GM23338 (cell line): ENCODE data around the gene RGCC. TPM values are rescaled to one million over a fixed set of nuclear protein-coding genes. Genes with fewer than 3 reads are reported as not detected.

Source experiments
- ATAC-seq: fragments of 200-7000 bp; cut with Tn5 transposase; 3 replicates; pipeline ENCODE4 v1.9.1; 2020
- DNase-seq: peaks from one replicate; pipeline ENCODE4 v3.0.0-alpha.2; 2015; ENCODE audit warnings: low spot score
- H2AFZ ChIP-seq: fragments of 200-600 bp; sonication (generic); 2 replicates; pipeline ENCODE4 v1.8.0; 2016; ENCODE audit warnings: antibody characterized with exemption, mild to moderate bottlenecking, moderate library complexity
- H3F3A ChIP-seq: fragments of 200-600 bp; sonication (generic); replicated peaks from 2 replicates; pipeline ENCODE4 v1.8.0; 2017; ENCODE audit warnings: antibody characterized with exemption, mixed run types, low read depth
- H3K27ac ChIP-seq: fragments of 200-600 bp; sonication (generic); 2 replicates; pipeline ENCODE4 v1.6.1; 2016; ENCODE audit warnings: low read depth
- H3K27me3 ChIP-seq: fragments of 200-600 bp; sonication (generic); 2 replicates; pipeline ENCODE4 v1.8.0; 2016; ENCODE audit warnings: mild to moderate bottlenecking, mixed run types, moderate library complexity; ENCODE audit not compliant: insufficient read depth
- H3K36me3 ChIP-seq: fragments of 200-600 bp; sonication (generic); 2 replicates; pipeline ENCODE4 v1.8.0; 2016; ENCODE audit warnings: mild to moderate bottlenecking; ENCODE audit not compliant: insufficient read depth
- H3K4me1 ChIP-seq: fragments of 200-600 bp; sonication (generic); 2 replicates; pipeline ENCODE4 v1.8.0; 2016; ENCODE audit warnings: mild to moderate bottlenecking, moderate library complexity; ENCODE audit not compliant: insufficient read depth
- H3K4me2 ChIP-seq: fragments of 200-600 bp; sonication (generic); 2 replicates; pipeline ENCODE4 v1.7.1; 2017; ENCODE audit warnings: mixed run types
- H3K4me3 ChIP-seq: fragments of 200-600 bp; sonication (generic); 2 replicates; pipeline ENCODE4 v1.6.1; 2016; ENCODE audit warnings: mixed run types
- H3K79me2 ChIP-seq: fragments of 200-600 bp; sonication (generic); replicated peaks from 2 replicates; pipeline ENCODE4 v1.8.0; 2017; ENCODE audit warnings: mild to moderate bottlenecking; ENCODE audit not compliant: insufficient read depth
- H3K9me2 ChIP-seq: fragments of 200-600 bp; sonication (generic); 2 replicates; pipeline ENCODE4 v1.8.0; 2017; ENCODE audit not compliant: insufficient read depth
- H4K20me1 ChIP-seq: fragments of 200-600 bp; sonication (generic); replicated peaks from 2 replicates; pipeline ENCODE4 v1.8.0; 2017; ENCODE audit warnings: mild to moderate bottlenecking; ENCODE audit not compliant: insufficient read depth
- H3K27ac Mint-ChIP-seq: 2 replicates; pipeline ENCODE4 v1.8.0; 2020; ENCODE audit warnings: inconsistent platforms, mild to moderate bottlenecking, moderate library complexity, mixed read lengths
- H3K27me3 Mint-ChIP-seq: 3 replicates; pipeline ENCODE4 v1.8.0; 2022; ENCODE audit warnings: low read depth, mild to moderate bottlenecking, moderate library complexity, mixed read lengths, inconsistent platforms; ENCODE audit not compliant: insufficient read depth, poor library complexity
- H3K36me3 Mint-ChIP-seq: 3 replicates; pipeline ENCODE4 v1.8.0; 2021; ENCODE audit warnings: low read depth, mild to moderate bottlenecking, inconsistent platforms, moderate library complexity, mixed read lengths
- H3K4me1 Mint-ChIP-seq: 3 replicates; pipeline ENCODE4 v1.8.0; 2020; ENCODE audit warnings: mild to moderate bottlenecking, inconsistent platforms, mixed read lengths
- H3K4me3 Mint-ChIP-seq: 3 replicates; pipeline ENCODE4 v1.8.0; 2021; ENCODE audit warnings: moderate library complexity, mild to moderate bottlenecking, inconsistent platforms, mixed read lengths
- H3K9me3 Mint-ChIP-seq: 3 replicates; pipeline ENCODE4 v1.8.0; 2020; ENCODE audit warnings: moderate library complexity, mild to moderate bottlenecking, inconsistent platforms, mixed read lengths
- CREB1 ChIP-seq: fragments of 250-450 bp; sonication (Bioruptor Pico); IDR thresholded peaks from 2 replicates; pipeline ENCODE4 v1.5.0; 2020; ENCODE audit warnings: low read depth, mild to moderate bottlenecking, moderate library complexity
- EZH2 ChIP-seq: fragments of 200-600 bp; sonication (generic); IDR thresholded peaks from one replicate; pipeline ENCODE4 v1.8.0; 2017; ENCODE audit warnings: antibody characterized with exemption, mild to moderate bottlenecking, low read depth; ENCODE audit not compliant: unreplicated experiment
- EZH2phosphoT487 ChIP-seq: fragments of 200-600 bp; sonication (generic); IDR thresholded peaks from one replicate; pipeline ENCODE4 v1.8.1; 2018; ENCODE audit warnings: antibody characterized with exemption; ENCODE audit not compliant: unreplicated experiment
- JUNB ChIP-seq: IDR thresholded peaks from one replicate; pipeline ENCODE4 v1.6.1; 2016; ENCODE audit warnings: antibody characterized with exemption; ENCODE audit not compliant: unreplicated experiment
- STAT1 ChIP-seq: IDR thresholded peaks from one replicate; pipeline ENCODE4 v1.6.1; 2016; ENCODE audit warnings: antibody characterized with exemption; ENCODE audit not compliant: unreplicated experiment
- polyA plus RNA-seq: library from polyadenylated mRNA; unstranded; fragments of >200 nt; fragmentation: Nextera tagmentation; extraction: Ambion mirVana; gene quantifications from 2 replicates; pipeline ENCODE4 v1.2.1, GENCODE V29; 2016
- total RNA-seq: library from RNA; depleted of rRNA; stranded (reverse); fragments of >200 nt; shearing (Covaris generic); gene quantifications from 2 replicates; pipeline ENCODE4 v1.2.3, GENCODE V29; 2014
- TF ChIP-seq, protein P1 (sequence below): fragments of 250-450 bp; sonication (Bioruptor Pico); IDR thresholded peaks from 2 replicates; pipeline ENCODE4 v1.5.0; 2020; ENCODE audit warnings: mild to moderate bottlenecking, moderate library complexity
- TF ChIP-seq, protein P2 (sequence below), 2 experiments: fragments of 200-600 bp in 1 of 2; sonication (generic) in 1 of 2; conservative IDR thresholded peaks; 2 replicates each; pipeline versions ENCODE4 v1.5.1 to v1.6.1; 2016 to 2017; ENCODE audit warnings: antibody characterized with exemption in 2 of 2, low read depth in 2 of 2, mild to moderate bottlenecking in 2 of 2, moderate library complexity in 1 of 2

Gene RGCC
- total and polyA plus RNA-seq, 2 experiments from 2014 or later, result 0.65 to 0.66 TPM

DNA sequence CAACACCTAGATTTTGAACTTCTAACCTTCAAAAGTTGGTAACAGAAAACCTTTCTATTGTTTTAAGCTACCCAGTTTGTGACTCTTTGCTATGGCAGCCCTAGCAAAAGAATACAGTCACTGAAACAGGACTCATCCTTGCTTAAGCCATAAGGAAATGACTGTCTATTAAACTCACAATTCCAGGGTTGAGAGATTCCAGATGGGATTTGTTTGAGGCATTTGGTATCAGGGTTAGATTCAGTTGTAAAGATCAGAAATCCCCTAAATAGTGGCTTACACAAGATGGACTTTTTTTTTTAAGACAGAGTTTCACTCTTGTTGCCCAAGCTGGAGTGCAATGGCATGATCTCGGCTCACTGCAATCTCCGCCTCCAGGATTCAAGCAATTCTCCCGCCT, 41.1 kb upstream of the RGCC start (continued):
- TF ChIP-seq, protein P1, sequence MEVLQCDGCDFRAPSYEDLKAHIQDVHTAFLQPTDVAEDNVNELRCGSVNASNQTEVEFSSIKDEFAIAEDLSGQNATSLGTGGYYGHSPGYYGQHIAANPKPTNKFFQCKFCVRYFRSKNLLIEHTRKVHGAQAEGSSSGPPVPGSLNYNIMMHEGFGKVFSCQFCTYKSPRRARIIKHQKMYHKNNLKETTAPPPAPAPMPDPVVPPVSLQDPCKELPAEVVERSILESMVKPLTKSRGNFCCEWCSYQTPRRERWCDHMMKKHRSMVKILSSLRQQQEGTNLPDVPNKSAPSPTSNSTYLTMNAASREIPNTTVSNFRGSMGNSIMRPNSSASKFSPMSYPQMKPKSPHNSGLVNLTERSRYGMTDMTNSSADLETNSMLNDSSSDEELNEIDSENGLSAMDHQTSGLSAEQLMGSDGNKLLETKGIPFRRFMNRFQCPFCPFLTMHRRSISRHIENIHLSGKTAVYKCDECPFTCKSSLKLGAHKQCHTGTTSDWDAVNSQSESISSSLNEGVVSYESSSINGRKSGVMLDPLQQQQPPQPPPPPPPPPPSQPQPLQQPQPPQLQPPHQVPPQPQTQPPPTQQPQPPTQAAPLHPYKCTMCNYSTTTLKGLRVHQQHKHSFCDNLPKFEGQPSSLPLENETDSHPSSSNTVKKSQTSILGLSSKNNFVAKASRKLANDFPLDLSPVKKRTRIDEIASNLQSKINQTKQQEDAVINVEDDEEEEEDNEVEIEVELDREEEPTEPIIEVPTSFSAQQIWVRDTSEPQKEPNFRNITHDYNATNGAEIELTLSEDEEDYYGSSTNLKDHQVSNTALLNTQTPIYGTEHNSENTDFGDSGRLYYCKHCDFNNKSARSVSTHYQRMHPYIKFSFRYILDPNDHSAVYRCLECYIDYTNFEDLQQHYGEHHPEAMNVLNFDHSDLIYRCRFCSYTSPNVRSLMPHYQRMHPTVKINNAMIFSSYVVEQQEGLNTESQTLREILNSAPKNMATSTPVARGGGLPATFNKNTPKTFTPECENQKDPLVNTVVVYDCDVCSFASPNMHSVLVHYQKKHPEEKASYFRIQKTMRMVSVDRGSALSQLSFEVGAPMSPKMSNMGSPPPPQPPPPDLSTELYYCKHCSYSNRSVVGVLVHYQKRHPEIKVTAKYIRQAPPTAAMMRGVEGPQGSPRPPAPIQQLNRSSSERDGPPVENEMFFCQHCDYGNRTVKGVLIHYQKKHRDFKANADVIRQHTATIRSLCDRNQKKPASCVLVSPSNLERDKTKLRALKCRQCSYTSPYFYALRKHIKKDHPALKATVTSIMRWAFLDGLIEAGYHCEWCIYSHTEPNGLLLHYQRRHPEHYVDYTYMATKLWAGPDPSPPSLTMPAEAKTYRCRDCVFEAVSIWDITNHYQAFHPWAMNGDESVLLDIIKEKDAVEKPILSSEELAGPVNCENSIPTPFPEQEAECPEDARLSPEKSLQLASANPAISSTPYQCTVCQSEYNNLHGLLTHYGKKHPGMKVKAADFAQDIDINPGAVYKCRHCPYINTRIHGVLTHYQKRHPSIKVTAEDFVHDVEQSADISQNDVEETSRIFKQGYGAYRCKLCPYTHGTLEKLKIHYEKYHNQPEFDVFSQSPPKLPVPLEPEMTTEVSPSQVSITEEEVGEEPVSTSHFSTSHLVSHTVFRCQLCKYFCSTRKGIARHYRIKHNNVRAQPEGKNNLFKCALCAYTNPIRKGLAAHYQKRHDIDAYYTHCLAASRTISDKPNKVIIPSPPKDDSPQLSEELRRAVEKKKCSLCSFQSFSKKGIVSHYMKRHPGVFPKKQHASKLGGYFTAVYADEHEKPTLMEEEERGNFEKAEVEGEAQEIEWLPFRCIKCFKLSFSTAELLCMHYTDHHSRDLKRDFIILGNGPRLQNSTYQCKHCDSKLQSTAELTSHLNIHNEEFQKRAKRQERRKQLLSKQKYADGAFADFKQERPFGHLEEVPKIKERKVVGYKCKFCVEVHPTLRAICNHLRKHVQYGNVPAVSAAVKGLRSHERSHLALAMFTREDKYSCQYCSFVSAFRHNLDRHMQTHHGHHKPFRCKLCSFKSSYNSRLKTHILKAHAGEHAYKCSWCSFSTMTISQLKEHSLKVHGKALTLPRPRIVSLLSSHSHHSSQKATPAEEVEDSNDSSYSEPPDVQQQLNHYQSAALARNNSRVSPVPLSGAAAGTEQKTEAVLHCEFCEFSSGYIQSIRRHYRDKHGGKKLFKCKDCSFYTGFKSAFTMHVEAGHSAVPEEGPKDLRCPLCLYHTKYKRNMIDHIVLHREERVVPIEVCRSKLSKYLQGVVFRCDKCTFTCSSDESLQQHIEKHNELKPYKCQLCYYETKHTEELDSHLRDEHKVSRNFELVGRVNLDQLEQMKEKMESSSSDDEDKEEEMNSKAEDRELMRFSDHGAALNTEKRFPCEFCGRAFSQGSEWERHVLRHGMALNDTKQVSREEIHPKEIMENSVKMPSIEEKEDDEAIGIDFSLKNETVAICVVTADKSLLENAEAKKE (CRISPR knock-in tag), result no peak
- TF ChIP-seq, protein P2, sequence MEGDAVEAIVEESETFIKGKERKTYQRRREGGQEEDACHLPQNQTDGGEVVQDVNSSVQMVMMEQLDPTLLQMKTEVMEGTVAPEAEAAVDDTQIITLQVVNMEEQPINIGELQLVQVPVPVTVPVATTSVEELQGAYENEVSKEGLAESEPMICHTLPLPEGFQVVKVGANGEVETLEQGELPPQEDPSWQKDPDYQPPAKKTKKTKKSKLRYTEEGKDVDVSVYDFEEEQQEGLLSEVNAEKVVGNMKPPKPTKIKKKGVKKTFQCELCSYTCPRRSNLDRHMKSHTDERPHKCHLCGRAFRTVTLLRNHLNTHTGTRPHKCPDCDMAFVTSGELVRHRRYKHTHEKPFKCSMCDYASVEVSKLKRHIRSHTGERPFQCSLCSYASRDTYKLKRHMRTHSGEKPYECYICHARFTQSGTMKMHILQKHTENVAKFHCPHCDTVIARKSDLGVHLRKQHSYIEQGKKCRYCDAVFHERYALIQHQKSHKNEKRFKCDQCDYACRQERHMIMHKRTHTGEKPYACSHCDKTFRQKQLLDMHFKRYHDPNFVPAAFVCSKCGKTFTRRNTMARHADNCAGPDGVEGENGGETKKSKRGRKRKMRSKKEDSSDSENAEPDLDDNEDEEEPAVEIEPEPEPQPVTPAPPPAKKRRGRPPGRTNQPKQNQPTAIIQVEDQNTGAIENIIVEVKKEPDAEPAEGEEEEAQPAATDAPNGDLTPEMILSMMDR (conservative IDR thresholded peaks at IDR 0.05; ENCODE audit: low read depth in 2 of 2), result no peak
- TF ChIP-seq EZH2, result no peak
- no peak for TF ChIP-seq EZH2phosphoT487

DNA sequence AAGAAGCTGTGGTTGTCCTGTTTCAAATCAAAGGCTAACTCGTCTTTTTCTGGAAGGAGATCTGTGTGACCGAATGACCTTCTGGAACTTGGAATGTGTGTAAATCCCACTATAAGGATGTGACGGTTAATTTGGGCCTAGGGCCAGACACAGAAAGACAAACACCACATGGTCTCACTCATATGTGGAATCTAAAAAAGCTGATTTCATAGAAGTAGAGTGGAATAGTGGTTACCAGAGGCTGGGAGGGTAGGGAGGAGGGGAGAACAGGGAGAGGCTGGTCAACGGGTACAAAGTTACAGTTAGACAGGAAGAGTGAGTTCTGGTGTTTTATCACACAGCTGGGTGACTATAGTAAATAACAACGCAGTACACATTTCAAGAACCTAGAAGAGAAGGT, 39.3 kb upstream of the RGCC start:
- H3K4me1 Mint-ChIP-seq, result no peaks in the 10 kb centered on the region
- peaks cover 4% of the 10 kb centered on the region for H3K27me3 Mint-ChIP-seq
- no peaks in the 10 kb centered on the region for H3K36me3 ChIP-seq
- H3K27me3 ChIP-seq, result no peaks in the 10 kb centered on the region
- H3K9me3 Mint-ChIP-seq, result peaks cover 2% of the 10 kb centered on the region; the same call in 1 of the 3 replicates
- H3K27ac ChIP-seq, result no peak overlapping the region
- no peaks in the 10 kb centered on the region for H3F3A ChIP-seq
- no peaks in the 10 kb centered on the region for H3K9me2 ChIP-seq
- no peak overlapping the region for H3K4me2 ChIP-seq
- DNase-seq (no peak), ATAC-seq (no peak)
- no peaks in the 10 kb centered on the region for H3K79me2 ChIP-seq
- no peak overlapping the region for H2AFZ ChIP-seq
- no peaks in the 10 kb centered on the region for H3K36me3 Mint-ChIP-seq
- no peaks in the 10 kb centered on the region for H3K4me1 ChIP-seq
- H4K20me1 ChIP-seq, result no peaks in the 10 kb centered on the region
- H3K27ac Mint-ChIP-seq, result no peak overlapping the region
- H3K4me3 ChIP-seq, result no peak overlapping the region
- no peak overlapping the region for H3K4me3 Mint-ChIP-seq
- TF ChIP-seq CREB1 (CRISPR knock-in tag), result no peak
- no peak for TF ChIP-seq JUNB
- TF ChIP-seq, protein P1 (CRISPR knock-in tag), result no peak
- TF ChIP-seq STAT1, result no peak
